MM.1S (cell line): ENCODE data around the gene PEX26.
A peak's percentile ranks its signal among the peaks of the same experiment; 100 is the strongest.

Experiments
- DNase-seq: peaks from one replicate; pipeline ENCODE4 v3.0.0-alpha.2; 2015
- H2AFZ ChIP-seq: fragments of 300-600 bp; sonication (generic); 2 replicates; pipeline ENCODE4 v1.6.0; 2016; ENCODE audit warnings: antibody characterized with exemption, low read length
- H3F3A ChIP-seq: fragments of 300-600 bp; sonication (generic); 2 replicates; pipeline ENCODE4 v1.6.1; 2016; ENCODE audit warnings: mild to moderate bottlenecking, antibody characterized with exemption, low read length, moderate library complexity, mixed read lengths; ENCODE audit not compliant: insufficient read depth
- H3K27ac ChIP-seq: fragments of 300-600 bp; sonication (generic); 2 replicates; pipeline ENCODE4 v1.5.1; 2016; ENCODE audit warnings: mild to moderate bottlenecking, low read length
- H3K27me3 ChIP-seq: fragments of 300-600 bp; sonication (generic); replicated peaks from 2 replicates; pipeline ENCODE4 v1.6.0; 2016; ENCODE audit warnings: low read length; ENCODE audit not compliant: insufficient read depth
- H3K36me3 ChIP-seq: fragments of 300-600 bp; sonication (generic); replicated peaks from 2 replicates; pipeline ENCODE4 v1.6.1; 2016; ENCODE audit warnings: mild to moderate bottlenecking, low read length, mixed read lengths; ENCODE audit not compliant: insufficient read depth
- H3K4me1 ChIP-seq: fragments of 300-600 bp; sonication (generic); 2 replicates; pipeline ENCODE4 v1.6.1; 2016; ENCODE audit warnings: low read length, mixed read lengths
- H3K4me2 ChIP-seq: fragments of 300-600 bp; sonication (generic); 2 replicates; pipeline ENCODE4 v1.6.0; 2016; ENCODE audit warnings: low read depth, low read length
- H3K4me3 ChIP-seq: fragments of 300-600 bp; sonication (generic); 2 replicates; pipeline ENCODE4 v1.5.1; 2016; ENCODE audit warnings: low read length, mixed read lengths
- H3K79me2 ChIP-seq: fragments of 300-600 bp; sonication (generic); 2 replicates; pipeline ENCODE4 v1.6.1; 2016; ENCODE audit warnings: mixed run types, low read length, mixed read lengths
- H3K9ac ChIP-seq: fragments of 300-600 bp; sonication (generic); 2 replicates; pipeline ENCODE4 v1.6.1; 2016; ENCODE audit warnings: low read length, mixed read lengths
- H3K9me2 ChIP-seq: fragments of 300-600 bp; sonication (generic); replicated peaks from 2 replicates; pipeline ENCODE4 v1.6.1; 2016; ENCODE audit warnings: mild to moderate bottlenecking, low read length, mixed read lengths; ENCODE audit not compliant: insufficient read depth
- H3K9me3 ChIP-seq: fragments of 300-600 bp; sonication (generic); replicated peaks from 2 replicates; pipeline ENCODE4 v1.6.1; 2016; ENCODE audit warnings: mild to moderate bottlenecking, low read length, mixed read lengths; ENCODE audit not compliant: insufficient read depth
- H4K20me1 ChIP-seq: fragments of 300-600 bp; sonication (generic); 2 replicates; pipeline ENCODE4 v1.6.1; 2016; ENCODE audit warnings: mild to moderate bottlenecking, low read length, moderate library complexity, mixed read lengths; ENCODE audit not compliant: insufficient read depth
- EZH2 ChIP-seq: fragments of 300-600 bp; sonication (generic); optimal IDR thresholded peaks from 2 replicates; pipeline ENCODE3; 2017; ENCODE audit warnings: low read depth, mild to moderate bottlenecking, antibody characterized with exemption, low read length, mixed read lengths
- EZH2phosphoT487 ChIP-seq: fragments of 300-600 bp; sonication (generic); IDR thresholded peaks from 2 replicates; pipeline ENCODE4 v1.6.1; 2018; ENCODE audit warnings: antibody characterized with exemption, low read length
- TF ChIP-seq, protein P1 (sequence below): fragments of 300-600 bp; sonication (generic); IDR thresholded peaks from 2 replicates; pipeline ENCODE4 v1.5.1; 2016; ENCODE audit warnings: antibody characterized with exemption, low read length, mixed read lengths

PEX26 gene

DNA sequence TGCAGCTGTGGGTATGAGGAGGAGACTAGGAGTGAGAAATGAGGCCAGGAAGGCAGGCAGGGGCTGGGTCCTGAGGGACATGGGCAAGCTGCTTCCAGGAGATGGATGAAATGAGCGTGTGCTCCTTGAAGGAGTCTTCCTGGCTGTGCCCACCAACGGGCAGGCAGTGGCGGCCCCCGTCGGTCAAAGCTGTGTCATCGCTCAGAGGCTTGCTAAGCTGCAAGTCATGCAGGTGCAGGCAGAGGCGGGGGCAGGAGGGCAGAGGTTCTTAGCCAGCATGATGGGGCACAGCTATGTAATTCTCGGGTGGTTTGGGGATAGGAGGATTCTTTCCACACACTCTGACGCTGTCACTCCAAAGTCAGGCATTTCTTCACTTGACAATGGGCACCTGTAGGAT lies 12.5 kb upstream of the PEX26 start:
- TF ChIP-seq EZH2phosphoT487 = no peak
- TF ChIP-seq, protein P1, sequence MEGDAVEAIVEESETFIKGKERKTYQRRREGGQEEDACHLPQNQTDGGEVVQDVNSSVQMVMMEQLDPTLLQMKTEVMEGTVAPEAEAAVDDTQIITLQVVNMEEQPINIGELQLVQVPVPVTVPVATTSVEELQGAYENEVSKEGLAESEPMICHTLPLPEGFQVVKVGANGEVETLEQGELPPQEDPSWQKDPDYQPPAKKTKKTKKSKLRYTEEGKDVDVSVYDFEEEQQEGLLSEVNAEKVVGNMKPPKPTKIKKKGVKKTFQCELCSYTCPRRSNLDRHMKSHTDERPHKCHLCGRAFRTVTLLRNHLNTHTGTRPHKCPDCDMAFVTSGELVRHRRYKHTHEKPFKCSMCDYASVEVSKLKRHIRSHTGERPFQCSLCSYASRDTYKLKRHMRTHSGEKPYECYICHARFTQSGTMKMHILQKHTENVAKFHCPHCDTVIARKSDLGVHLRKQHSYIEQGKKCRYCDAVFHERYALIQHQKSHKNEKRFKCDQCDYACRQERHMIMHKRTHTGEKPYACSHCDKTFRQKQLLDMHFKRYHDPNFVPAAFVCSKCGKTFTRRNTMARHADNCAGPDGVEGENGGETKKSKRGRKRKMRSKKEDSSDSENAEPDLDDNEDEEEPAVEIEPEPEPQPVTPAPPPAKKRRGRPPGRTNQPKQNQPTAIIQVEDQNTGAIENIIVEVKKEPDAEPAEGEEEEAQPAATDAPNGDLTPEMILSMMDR = no peak
- no peak for TF ChIP-seq EZH2
- peaks cover 15% of the 10 kb centered on the region for H3K4me1 ChIP-seq
- no peaks in the 10 kb centered on the region for H3K79me2 ChIP-seq
- no peaks in the 10 kb centered on the region for H3K27me3 ChIP-seq
- H3K36me3 ChIP-seq = no peaks in the 10 kb centered on the region
- H4K20me1 ChIP-seq = no peaks in the 10 kb centered on the region
- H3K27ac ChIP-seq = no peak overlapping the region
- DNase-seq = no peak
- H3K9ac ChIP-seq = no peak overlapping the region
- H2AFZ ChIP-seq = no peak overlapping the region
- H3K4me3 ChIP-seq = no peak overlapping the region
- no peaks in the 10 kb centered on the region for H3K9me3 ChIP-seq
- peaks cover 8% of the 10 kb centered on the region; the same call in 1 of the 2 replicates for H3F3A ChIP-seq
- no peak overlapping the region for H3K4me2 ChIP-seq
- no peaks in the 10 kb centered on the region for H3K9me2 ChIP-seq

DNA sequence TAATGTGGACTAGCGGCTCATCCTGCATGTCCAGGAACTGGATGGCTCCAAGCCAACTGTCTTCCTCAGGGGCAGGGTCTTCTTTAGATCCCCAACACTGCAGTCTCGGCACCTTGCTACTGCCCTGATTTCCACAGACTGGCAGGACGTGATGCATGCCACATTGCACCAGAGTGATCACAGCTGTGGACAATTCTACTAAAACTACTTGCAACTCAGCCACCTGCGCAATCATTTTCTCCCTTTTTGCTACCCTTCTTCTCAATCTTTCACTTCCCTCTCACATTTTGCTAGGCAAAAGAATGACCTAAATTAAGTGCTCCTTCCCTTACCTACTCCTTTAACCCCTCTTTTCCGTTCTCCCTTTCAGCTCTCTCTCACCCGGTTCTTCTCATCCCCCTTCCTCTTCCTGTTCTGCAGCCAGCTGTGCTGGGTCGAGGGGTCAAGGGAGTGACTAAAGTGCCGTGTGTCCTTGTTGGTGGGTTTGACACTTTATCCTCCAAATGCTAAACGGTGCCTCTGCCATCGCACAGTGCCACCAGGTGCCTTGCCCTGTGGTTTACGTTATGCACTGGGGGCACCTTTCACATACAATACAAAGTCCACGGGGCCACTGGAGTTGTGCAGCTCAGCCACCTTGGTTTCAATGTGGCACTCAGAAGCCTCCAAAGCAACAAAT lies 11.5 kb upstream of the PEX26 start:
- H3K4me2 ChIP-seq = peak overlapping the region; percentile 52; the same call in 1 of the 2 replicates
- H4K20me1 ChIP-seq = no peaks in the 10 kb centered on the region
- H3K9ac ChIP-seq = no peak overlapping the region
- peaks cover 15% of the 10 kb centered on the region for H3K4me1 ChIP-seq
- no peaks in the 10 kb centered on the region for H3K27me3 ChIP-seq
- no peaks in the 10 kb centered on the region for H3K36me3 ChIP-seq
- H3K79me2 ChIP-seq = no peaks in the 10 kb centered on the region
- H3K9me2 ChIP-seq = no peaks in the 10 kb centered on the region
- H3K9me3 ChIP-seq = no peaks in the 10 kb centered on the region
- peak overlapping the region; percentile 50; the same call in 1 of the 2 replicates for H3K27ac ChIP-seq
- no peak overlapping the region for H3K4me3 ChIP-seq
- H2AFZ ChIP-seq = peak overlapping the region; percentile 45
- DNase-seq = no peak
- TF ChIP-seq, protein P1 = no peak
- H3F3A ChIP-seq = peaks cover 8% of the 10 kb centered on the region; the same call in 1 of the 2 replicates

DNA sequence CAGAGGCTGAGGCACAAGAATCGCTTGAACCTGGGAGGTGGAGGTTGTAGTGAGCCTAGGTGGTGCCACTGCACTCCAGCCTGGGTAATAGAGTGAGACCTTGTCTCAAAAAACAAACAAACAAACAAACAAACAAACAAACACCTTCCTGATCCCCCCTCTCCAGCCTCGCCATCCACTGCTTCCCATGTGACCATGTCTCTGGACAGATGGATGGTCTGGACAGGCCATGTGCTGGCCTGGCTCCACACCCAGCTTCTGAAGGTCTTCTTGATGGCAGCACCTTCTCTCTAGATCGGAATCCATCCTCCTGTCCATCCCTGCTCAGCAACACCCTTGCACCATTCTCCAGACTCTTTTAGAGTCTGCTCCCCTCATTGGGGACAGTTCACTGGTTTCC lies 10.7 kb upstream of the PEX26 start:
- H3K36me3 ChIP-seq = no peaks in the 10 kb centered on the region
- H3K4me2 ChIP-seq = peak overlapping the region; percentile 52; the same call in 1 of the 2 replicates
- peak overlapping the region; percentile 50; the same call in 1 of the 2 replicates for H3K27ac ChIP-seq
- no peak overlapping the region for H3K4me3 ChIP-seq
- TF ChIP-seq EZH2phosphoT487 = no peak
- TF ChIP-seq, protein P1 = no peak
- TF ChIP-seq EZH2 = no peak
- H2AFZ ChIP-seq = no peak overlapping the region
- H3K9me2 ChIP-seq = no peaks in the 10 kb centered on the region
- H3K9ac ChIP-seq = no peak overlapping the region
- no peak for DNase-seq
- H4K20me1 ChIP-seq = no peaks in the 10 kb centered on the region
- H3K27me3 ChIP-seq = no peaks in the 10 kb centered on the region
- peaks cover 19% of the 10 kb centered on the region for H3K4me1 ChIP-seq
- H3K79me2 ChIP-seq = no peaks in the 10 kb centered on the region
- peaks cover 8% of the 10 kb centered on the region; the same call in 1 of the 2 replicates for H3F3A ChIP-seq
- H3K9me3 ChIP-seq = no peaks in the 10 kb centered on the region
